Right atrium auricular region (tissue), 2 donors: Measurements from ENCODE around the gene DNM2. TPM values are rescaled to one million over a fixed set of nuclear protein-coding genes. Genes with fewer than 3 reads are reported as not detected.

Source experiments
- DNase-seq: peaks from one replicate; pipeline ENCODE4 v3.0.0-alpha.2; 2019; ENCODE audit warnings: low spot score
- H3K27ac ChIP-seq, 2 donors: fragments of 200-600 bp; sonication (generic); 1 replicate in 1 of 2; 2 replicates in 1 of 2; pipeline ENCODE4 v1.5.1; 2016 to 2019
- H3K27me3 ChIP-seq, 2 donors: fragments of 200-600 bp; sonication (generic); one replicate each; pipeline versions ENCODE4 v1.5.1 to v1.6.0; 2017 to 2019
- H3K36me3 ChIP-seq: fragments of 200-600 bp; sonication (generic); one replicate; pipeline ENCODE4 v1.5.1; 2016
- H3K4me1 ChIP-seq, 2 donors: fragments of 200-600 bp; sonication (generic); one replicate each; pipeline versions ENCODE4 v1.5.1 to v1.6.0; 2017 to 2019
- H3K4me3 ChIP-seq, 2 donors: fragments of 200-600 bp; sonication (generic); 1 replicate in 1 of 2; 2 replicates in 1 of 2; pipeline ENCODE4 v1.5.1; 2017 to 2019; ENCODE audit warnings: mild to moderate bottlenecking in 1 of 2, moderate library complexity in 1 of 2
- H3K9me3 ChIP-seq, 2 donors: fragments of 200-600 bp; sonication (generic); one replicate each; pipeline ENCODE4 v1.5.1; 2019
- CTCF ChIP-seq, 2 donors: fragments of 200-600 bp; sonication (generic); IDR thresholded peaks; one replicate each; pipeline ENCODE4 v1.5.1; 2019; ENCODE audit warnings: antibody characterized with exemption in 2 of 2
- total RNA-seq, 2 donors: library from RNA; depleted of rRNA; stranded (reverse); fragments of >200 nt; gene quantifications; one replicate each; pipeline ENCODE4 v1.1.0, GENCODE V29; 2016

The DNM2 gene
- total RNA-seq, 2 donors from 2014 or later = 111 to 144 TPM

GRCh38 chr19:10805758-10806247 is 87.9 kb downstream of the DNM2 start:
- no peaks in the 10 kb centered on the region for H3K9me3 ChIP-seq
- no peak overlapping the region for H3K4me3 ChIP-seq
- H3K27ac ChIP-seq = no peak overlapping the region
- DNase-seq = no peak
- no peaks in the 10 kb centered on the region for H3K27me3 ChIP-seq
- H3K36me3 ChIP-seq = peaks cover 89% of the 10 kb centered on the region
- no peak for TF ChIP-seq CTCF (IDR thresholded peaks at IDR 0.05)
- H3K4me1 ChIP-seq = no peaks in the 10 kb centered on the region

GRCh38 chr19:10808937-10809649 is 91.2 kb downstream of the DNM2 start:
- no peak for DNase-seq
- H3K9me3 ChIP-seq = no peaks in the 10 kb centered on the region
- no peaks in the 10 kb centered on the region for H3K27me3 ChIP-seq
- peaks cover 81% of the 10 kb centered on the region for H3K36me3 ChIP-seq
- peaks cover 0 to 10% of the 10 kb centered on the region in 2 donors for H3K4me1 ChIP-seq
- H3K4me3 ChIP-seq = no peak overlapping the region
- no peak overlapping the region for H3K27ac ChIP-seq
- no peak for TF ChIP-seq CTCF (IDR thresholded peaks at IDR 0.05)

GRCh38 chr19:10809651-10810285 is 91.9 kb downstream of the DNM2 start:
- no peak for TF ChIP-seq CTCF (IDR thresholded peaks at IDR 0.05)
- Histone ChIP-seq H3K27ac (no peak overlapping the region), H3K4me3 (no peak overlapping the region), H3K27me3 (no peaks in the 10 kb centered on the region), H3K4me1 (peaks cover 0 to 10% of the 10 kb centered on the region in 2 donors), H3K36me3 (peaks cover 77% of the 10 kb centered on the region), H3K9me3 (no peaks in the 10 kb centered on the region)
- DNase-seq = no peak

GRCh38 chr19:10811391-10812111 is 93.7 kb downstream of the DNM2 start:
- DNase-seq = no peak
- Histone ChIP-seq H3K27me3 (no peaks in the 10 kb centered on the region), H3K4me1 (peaks cover 0 to 10% of the 10 kb centered on the region in 2 donors), H3K36me3 (peaks cover 76% of the 10 kb centered on the region), H3K27ac (no peak overlapping the region), H3K4me3 (no peak overlapping the region), H3K9me3 (no peaks in the 10 kb centered on the region)
- TF ChIP-seq CTCF (IDR thresholded peaks at IDR 0.05) = no peak

- Histone ChIP-seq H3K27me3 (no peaks in the 10 kb centered on the region), H3K4me3 (no peak overlapping the region), H3K27ac (no peak overlapping the region), H3K4me1 (peaks cover 0 to 10% of the 10 kb centered on the region in 2 donors), H3K9me3 (no peaks in the 10 kb centered on the region), H3K36me3 (peaks cover 78% of the 10 kb centered on the region)
- no peak for DNase-seq
- TF ChIP-seq CTCF (IDR thresholded peaks at IDR 0.05) = no peak
These were observed 94.3 kb downstream of the DNM2 start for GRCh38 chr19:10812196-10812595.
